ENCODE measurements around the gene IRS1.
"Not testable (repeated sequence)": the region's sequence is repeated elsewhere in the genome, so short reads cannot be mapped to it uniquely, and the experiment has no call there.

IRS1 gene

DNA sequence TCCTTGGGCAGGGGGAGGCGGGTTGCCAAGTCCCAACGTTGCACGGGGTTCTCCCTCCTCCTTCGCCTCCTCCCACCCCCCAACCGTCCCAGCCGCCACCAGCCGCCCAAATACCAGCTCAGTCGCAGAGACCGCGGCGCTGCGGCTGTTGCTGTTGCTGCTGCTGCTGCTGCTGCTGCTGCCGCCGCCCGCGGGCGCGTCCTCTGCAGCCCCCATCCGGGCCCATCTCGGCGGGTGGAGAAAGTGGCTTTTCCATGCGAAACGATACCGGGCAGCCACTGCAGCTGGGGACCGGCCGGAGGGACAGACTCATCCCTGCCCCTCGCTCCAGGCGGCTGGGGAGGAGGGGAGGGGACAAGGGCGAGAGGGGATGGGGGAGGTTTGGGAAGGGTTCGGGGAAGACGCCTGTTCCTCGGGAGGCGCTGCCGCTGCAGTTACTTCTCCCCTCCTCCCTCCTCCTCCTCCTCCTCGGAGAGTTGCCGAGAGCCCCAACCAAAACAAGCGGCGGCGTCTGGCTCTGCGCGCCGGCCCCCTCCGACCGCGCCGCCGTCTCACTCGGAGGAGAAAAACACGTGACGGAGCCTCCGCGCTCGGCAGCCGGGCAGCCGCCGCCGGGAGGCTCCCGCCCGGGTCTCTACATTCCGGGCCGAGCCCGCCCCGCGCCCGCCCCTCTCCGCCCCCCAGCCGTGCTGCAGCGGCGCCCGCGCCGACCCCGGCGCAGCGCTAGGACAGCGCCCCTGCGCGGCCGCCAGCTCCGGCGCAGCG is at the start of gene IRS1:
IRS1 (minus strand) TSS at position 610 of the 765 bp plus-strand sequence. CDS start 1,082 bp downstream, outside the sequence.
- DNase-seq (ENCODE audit: low read depth) = peak; percentile 79

DNA sequence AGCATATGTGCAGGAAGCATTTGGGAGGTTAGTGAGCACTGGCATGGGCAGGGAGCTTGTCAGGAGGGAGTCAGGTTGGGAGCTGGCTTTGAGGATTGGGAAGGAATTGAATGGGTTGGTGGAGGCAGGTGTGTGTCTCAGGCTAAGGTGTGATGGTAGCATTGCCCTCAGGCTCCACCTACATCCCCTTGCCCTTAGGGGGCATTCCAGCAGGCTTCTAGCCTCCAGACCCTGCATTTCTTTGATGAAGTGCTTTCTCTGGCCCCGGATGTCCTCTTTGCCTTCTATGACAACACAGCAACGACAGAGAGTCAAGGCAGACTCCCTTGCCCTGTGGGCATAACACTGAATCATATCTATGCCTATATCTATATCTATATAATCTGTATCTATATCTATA is 49.7 kb upstream of the IRS1 start:
- no peak for DNase-seq (ENCODE audit: low read depth)

DNA sequence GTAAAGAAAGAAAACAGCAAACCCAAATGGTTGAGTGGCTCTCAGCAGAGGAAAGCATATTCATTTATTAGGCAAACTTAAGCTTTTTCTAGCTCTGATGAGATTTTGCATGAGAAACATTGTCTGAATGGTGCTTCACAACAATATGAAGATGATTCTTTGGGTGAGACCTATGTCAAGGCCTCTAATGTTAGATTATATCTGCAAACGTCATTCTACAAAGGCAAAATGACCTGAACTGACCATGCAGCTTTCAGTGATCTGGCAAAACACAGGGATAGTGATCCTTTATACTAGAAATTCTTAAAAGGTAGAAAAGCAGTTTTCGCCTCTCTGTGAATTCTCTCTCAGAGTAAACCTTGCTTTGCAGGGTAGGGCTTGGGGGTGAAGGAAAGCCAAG is 47.9 kb upstream of the IRS1 start:
- DNase-seq (ENCODE audit: low read depth) = no peak

DNA sequence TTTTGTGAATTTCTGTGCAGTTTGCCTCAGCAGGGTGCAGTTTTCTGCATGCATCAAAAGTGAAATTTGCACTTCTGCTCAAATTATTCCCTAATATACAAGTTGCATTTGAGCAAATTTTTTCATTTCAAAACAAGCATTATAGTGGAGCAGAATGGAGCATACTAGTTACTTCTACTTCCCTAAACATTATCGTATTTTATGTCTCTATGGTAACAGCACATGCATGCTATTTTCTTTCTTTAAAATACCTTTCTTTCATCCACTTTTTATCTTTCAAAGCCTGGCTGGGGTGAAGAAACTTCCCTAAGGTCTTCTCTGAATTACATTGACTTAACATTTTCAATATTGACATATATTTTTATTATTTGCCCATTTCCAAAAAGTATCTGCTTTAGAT is 47.5 kb upstream of the IRS1 start:
- DNase-seq (ENCODE audit: low read depth) = no peak

GRCh38 chr2:226845386-226846116 is 45.9 kb upstream of the IRS1 start:
- peak; percentile 14 for DNase-seq (ENCODE audit: low read depth)

DNA sequence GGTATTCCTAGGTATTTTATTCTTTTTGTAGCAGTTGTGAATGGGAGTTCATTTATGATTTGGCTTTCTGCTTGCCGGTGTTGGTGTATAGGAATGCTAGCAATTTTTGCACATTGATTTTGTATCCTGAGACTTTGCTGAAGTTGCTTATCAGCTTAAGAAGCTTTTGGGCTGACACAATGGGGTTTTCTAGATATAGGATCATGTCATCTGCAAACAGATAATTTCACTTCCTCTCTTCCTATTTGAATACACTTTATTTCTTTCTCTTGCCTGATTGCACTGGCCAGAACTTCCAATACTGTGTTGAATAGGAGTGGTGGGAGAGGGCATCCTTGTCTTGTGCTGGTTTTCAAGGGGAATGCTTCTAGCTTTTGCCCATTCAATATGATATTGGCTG is 43.4 kb upstream of the IRS1 start:
- DNase-seq (ENCODE audit: low read depth) = not testable (repeated sequence)

GRCh38 chr2:226839951-226840350 is 40.3 kb upstream of the IRS1 start:
- no peak for DNase-seq (ENCODE audit: low read depth)

DNA sequence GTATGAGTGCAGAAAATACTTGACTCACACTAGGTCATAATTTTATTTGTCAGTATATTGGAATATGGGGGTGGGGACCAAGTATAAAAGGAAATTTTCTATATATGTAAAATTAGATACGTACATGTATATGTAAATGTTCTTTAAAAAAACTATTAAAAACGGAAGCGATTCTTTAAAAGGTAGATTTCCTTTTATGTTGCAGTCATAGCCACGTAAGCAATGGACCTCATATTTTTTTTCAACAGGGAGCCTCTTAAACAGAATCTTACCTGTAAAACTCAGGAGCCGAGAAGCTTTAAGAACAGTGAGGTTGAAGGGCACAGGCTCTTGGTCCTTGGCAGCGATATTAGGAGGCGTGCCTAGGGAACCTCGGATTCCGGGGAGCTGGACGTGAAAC is 39.5 kb upstream of the IRS1 start:
- no peak for DNase-seq (ENCODE audit: low read depth)

DNA sequence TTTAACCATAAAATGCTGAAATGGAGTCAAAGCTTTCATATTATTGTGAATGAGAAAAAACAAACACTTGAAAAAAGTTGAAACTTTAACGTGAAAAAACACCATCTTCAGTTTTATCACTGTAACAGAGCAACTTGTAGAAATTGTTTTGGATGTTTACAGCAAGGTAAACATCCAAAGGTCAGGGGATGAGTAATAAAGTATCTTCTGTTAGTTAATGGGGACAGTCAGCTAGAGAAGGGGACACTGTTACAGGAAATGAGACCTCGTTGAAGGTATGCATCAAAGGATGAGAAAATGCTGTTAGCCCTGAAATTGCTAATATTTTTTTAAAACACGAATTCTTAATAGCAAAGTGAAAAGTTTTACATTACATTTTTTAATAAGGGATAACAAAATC is 39.1 kb upstream of the IRS1 start:
- no peak for DNase-seq (ENCODE audit: low read depth)

GRCh38 chr2:226837787-226838603 is 38.4 kb upstream of the IRS1 start:
- no peak for DNase-seq (ENCODE audit: low read depth)

- DNase-seq (ENCODE audit: low read depth) = no peak
Measured at GRCh38 chr2:226837334-226837733, 37.7 kb upstream of the IRS1 start.

GRCh38 chr2:226836548-226836885 is 36.9 kb upstream of the IRS1 start:
- no peak for DNase-seq (ENCODE audit: low read depth)

- peak; percentile 93 for DNase-seq (ENCODE audit: low read depth)
Measured at GRCh38 chr2:226835796-226836547, 36.4 kb upstream of the IRS1 start, which contains the start of gene RHBDD1. Gene RHBDD1 (plus strand): TSS chr2:226836054. CDS start chr2:226864694, 28,640 bp downstream.

DNA sequence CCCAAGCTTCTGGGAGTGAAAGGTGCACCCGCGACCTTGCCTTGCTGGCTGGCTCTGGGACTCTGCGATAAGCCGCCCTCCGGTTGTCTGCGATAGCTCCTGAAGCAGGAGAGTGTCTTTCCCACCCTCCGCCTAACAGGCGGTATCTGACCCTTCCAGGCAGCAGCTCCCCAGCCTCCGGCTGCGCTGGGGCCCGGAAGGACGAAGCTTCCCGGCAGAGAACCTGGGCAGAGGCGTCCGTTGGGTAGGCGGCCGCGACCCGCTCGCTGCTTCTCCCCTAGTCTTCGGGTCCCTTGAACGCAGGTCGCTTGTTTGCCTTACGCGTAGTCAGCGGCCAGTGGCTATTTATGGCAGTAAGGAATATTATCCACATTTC is 35.8 kb upstream of the IRS1 start:
- DNase-seq (ENCODE audit: low read depth) = peak; percentile 27

DNA sequence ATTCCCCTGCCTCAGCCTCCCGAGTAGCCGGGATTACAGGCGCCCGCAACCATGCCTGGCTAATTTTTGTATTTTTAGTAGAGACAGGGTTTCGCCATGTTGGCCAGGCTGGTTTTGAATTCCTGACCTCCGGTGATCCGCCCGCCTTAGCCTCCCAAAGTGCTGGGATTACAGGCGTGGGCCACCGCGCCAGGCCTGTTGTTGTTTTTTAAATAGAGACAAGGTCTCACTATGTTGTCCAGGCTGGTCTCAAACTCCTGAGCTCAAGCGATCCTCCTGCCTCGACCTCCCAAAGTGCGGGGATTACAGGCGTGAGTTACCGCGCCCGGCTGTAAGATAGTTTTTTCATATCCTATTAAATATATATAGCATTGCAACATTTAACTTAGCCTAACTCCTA is 35.3 kb upstream of the IRS1 start:
- DNase-seq (ENCODE audit: low read depth) = not testable (repeated sequence)

DNA sequence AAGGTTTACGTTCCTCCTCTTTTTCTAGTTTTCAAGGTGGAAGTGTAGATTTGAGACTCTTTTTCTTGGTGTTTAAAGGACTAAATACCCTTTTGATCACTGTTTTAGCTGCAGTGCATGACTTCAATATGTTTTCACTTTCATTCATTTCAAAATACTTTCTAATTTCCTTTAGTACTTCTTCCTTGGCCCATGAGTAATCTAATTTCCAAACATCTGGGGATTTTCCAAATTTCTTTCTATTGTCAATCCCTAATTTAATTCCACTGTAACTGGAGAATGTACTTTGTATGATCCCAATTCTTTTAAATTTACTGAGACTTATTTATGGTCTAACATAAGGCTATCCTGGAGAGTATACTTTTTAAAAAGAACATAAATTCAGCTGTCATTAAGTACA is 32.4 kb upstream of the IRS1 start:
- no peak for DNase-seq (ENCODE audit: low read depth)

DNA sequence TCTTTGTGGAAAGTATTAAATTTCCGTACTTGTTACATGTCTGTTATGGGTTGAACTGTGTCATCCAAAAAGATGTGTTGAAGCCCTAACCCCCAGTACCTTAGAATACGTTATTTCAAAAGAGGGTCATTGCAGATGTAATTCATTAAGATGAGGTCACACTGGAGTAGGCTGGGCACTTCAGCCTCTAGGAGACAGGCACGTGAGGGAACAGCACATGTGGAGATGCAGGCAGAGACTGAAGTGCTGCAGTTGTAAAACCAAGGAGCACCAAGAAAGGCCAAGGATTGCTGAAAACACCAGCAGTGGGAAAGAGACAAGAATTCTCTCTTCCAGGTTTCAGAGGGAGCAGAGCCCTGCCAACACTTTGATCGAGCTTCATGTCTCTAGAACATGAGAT is 31.6 kb upstream of the IRS1 start:
- DNase-seq (ENCODE audit: low read depth) = no peak

- no peak for DNase-seq (ENCODE audit: low read depth)
Measured at GRCh38 chr2:226829721-226830631, 30.4 kb upstream of the IRS1 start.

- DNase-seq (ENCODE audit: low read depth) = no peak
Measured at GRCh38 chr2:226828191-226828590, 28.6 kb upstream of the IRS1 start.

DNA sequence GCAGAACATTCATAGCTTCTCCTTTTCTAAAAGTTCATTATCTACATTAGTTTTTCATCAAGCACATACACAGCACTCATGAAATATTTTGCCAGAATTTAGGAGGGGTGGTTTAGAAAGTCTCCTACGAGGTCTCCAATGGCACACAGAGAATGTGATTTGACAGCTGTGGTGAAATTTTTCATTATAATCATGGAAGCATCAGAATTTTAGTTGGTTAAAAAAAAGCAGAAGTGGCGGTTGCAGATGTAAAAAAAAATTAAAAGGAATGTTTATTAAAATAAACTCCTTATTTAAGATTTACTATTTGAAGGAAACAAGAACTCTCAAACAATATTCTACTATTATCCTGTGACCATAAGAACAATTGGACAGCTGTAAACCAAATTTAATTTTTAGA is 25.4 kb upstream of the IRS1 start:
- DNase-seq (ENCODE audit: low read depth) = no peak

- DNase-seq (ENCODE audit: low read depth) = no peak
Measured at GRCh38 chr2:226818930-226819329, 19.3 kb upstream of the IRS1 start.

All from amniotic epithelial cell (primary cell).